Uterus (tissue), 2 donors: Measurements from ENCODE around the gene COA4.

ENCODE experiments used
- CTCF ChIP-seq, 4 experiments: fragments of 200-600 bp in 2 of 4; fragments of 450-650 bp in 2 of 4; sonication (generic) in 2 of 4; IDR thresholded peaks; one replicate each; pipeline ENCODE4 v1.5.1; 2016 to 2019; ENCODE audit warnings: antibody characterized with exemption in 4 of 4, mild to moderate bottlenecking in 2 of 4, moderate library complexity in 1 of 4
- POLR2A ChIP-seq, 2 donors: fragments of 450-650 bp; IDR thresholded peaks; one replicate each; pipeline ENCODE4 v1.6.1; 2016; ENCODE audit warnings: antibody characterized with exemption in 2 of 2, mild to moderate bottlenecking in 1 of 2, moderate library complexity in 1 of 2

GRCh38 chr11:73856031-73856567, 20.5 kb downstream of the COA4 start:
- no peak for TF ChIP-seq POLR2A (IDR thresholded peaks at IDR 0.05)
- no peak for TF ChIP-seq CTCF (IDR thresholded peaks at IDR 0.05)
